Measurements from ENCODE around the gene GRK5.

GRCh38 chr10:119161680-119162451 is 45.5 kb upstream of the GRK5 start:
- TF ChIP-seq CTCF (IDR thresholded peaks at IDR 0.05) (no peak), ZFX (IDR thresholded peaks at IDR 0.05; ENCODE audit: borderline replicate concordance) (no peak)
